HepG2 (cell line): ENCODE results near the gene C9. TPM values are rescaled to one million over a fixed set of nuclear protein-coding genes. Genes with fewer than 3 reads are reported as not detected.

Experiments used
- BHLHE40 ChIP-seq: IDR thresholded peaks from 2 replicates; pipeline ENCODE4 v1.6.1; 2011; ENCODE audit warnings: low read length, improper control_type of control experiment
- EEA1 ChIP-seq: sonication (generic); formaldehyde crosslinking; IDR thresholded peaks from 2 replicates; pipeline ENCODE4 v1.5.1; 2020; ENCODE audit warnings: mild to moderate bottlenecking, missing genetic modification reagents, borderline replicate concordance
- EED ChIP-seq: sonication (generic); formaldehyde crosslinking; IDR thresholded peaks from 2 replicates; pipeline ENCODE4 v1.5.0; 2020; ENCODE audit warnings: mild to moderate bottlenecking, missing genetic modification reagents
- FOXA3 ChIP-seq: IDR thresholded peaks from 2 replicates; pipeline ENCODE4 v1.6.1; 2016; ENCODE audit warnings: missing genetic modification reagents, missing compliant biosample characterization
- HIVEP1 ChIP-seq: sonication (generic); formaldehyde crosslinking; IDR thresholded peaks from 2 replicates; pipeline ENCODE4 v1.4.0; 2020; ENCODE audit warnings: mild to moderate bottlenecking, missing genetic modification reagents
- MXI1 ChIP-seq: IDR thresholded peaks from 3 replicates; pipeline ENCODE4 v1.6.1; 2012; ENCODE audit warnings: low read depth, low read length, inconsistent platforms, borderline replicate concordance
- NRL ChIP-seq: sonication (generic); formaldehyde crosslinking; IDR thresholded peaks from 2 replicates; pipeline ENCODE4 v1.5.0; 2020; ENCODE audit warnings: missing genetic modification reagents, mild to moderate bottlenecking, moderate library complexity, borderline replicate concordance
- PPARG ChIP-seq: conservative IDR thresholded peaks from 2 replicates; pipeline ENCODE4 v1.6.1; 2016; ENCODE audit warnings: missing biosample characterization, missing genetic modification reagents
- SMC3 ChIP-seq: IDR thresholded peaks from 2 replicates; pipeline ENCODE4 v1.6.1; 2011; ENCODE audit warnings: low read length, improper control_type of control experiment
- TBL1XR1 ChIP-seq: fragments of 150-350 bp; IDR thresholded peaks from 2 replicates; pipeline ENCODE4 v1.6.1; 2014; ENCODE audit warnings: borderline replicate concordance, low read length; ENCODE audit not compliant: partially characterized antibody
- TCF12 ChIP-seq, 2 experiments: fragments of 450-650 bp in 1 of 2; sonication (generic) in 1 of 2; formaldehyde crosslinking in 1 of 2; IDR thresholded peaks; 2 replicates each; pipeline versions ENCODE4 v1.6.1 to v1.8.0; 2017 to 2022; ENCODE audit warnings: antibody characterized with exemption in 1 of 2, mild to moderate bottlenecking in 1 of 2, missing genetic modification reagents in 1 of 2, moderate library complexity in 1 of 2
- ZNF17 ChIP-seq: sonication (generic); formaldehyde crosslinking; IDR thresholded peaks from 2 replicates; pipeline ENCODE4 v1.5.0; 2020; ENCODE audit warnings: mild to moderate bottlenecking, missing genetic modification reagents
- ZNF652 ChIP-seq: IDR thresholded peaks from 2 replicates; pipeline ENCODE4 v1.6.1; 2016; ENCODE audit warnings: low read depth, borderline replicate concordance
- ZNF775 ChIP-seq: sonication (generic); formaldehyde crosslinking; IDR thresholded peaks from 2 replicates; pipeline ENCODE4 v1.4.0; 2020; ENCODE audit warnings: missing genetic modification reagents, mild to moderate bottlenecking, moderate library complexity, borderline replicate concordance
- ZNF790 ChIP-seq: sonication (generic); formaldehyde crosslinking; IDR thresholded peaks from 2 replicates; pipeline ENCODE4 v1.8.0; 2022; ENCODE audit warnings: missing genetic modification reagents, mild to moderate bottlenecking, borderline replicate concordance
- ZNF816 ChIP-seq: sonication (generic); formaldehyde crosslinking; IDR thresholded peaks from 2 replicates; pipeline ENCODE4 v1.8.0; 2022; ENCODE audit warnings: missing genetic modification reagents, mild to moderate bottlenecking, borderline replicate concordance
- polyA plus RNA-seq, 8 experiments: library from polyadenylated mRNA; depleted of rRNA in 3 of 8; stranded (reverse) in 7 of 8; unstranded in 1 of 8; fragments of >200 nt; fragmentation: Illumina TruSeq in 4 of 8; extraction: Trizol in 4 of 8; gene quantifications; 2 replicates each; pipeline versions ENCODE4 v1.2.1 to v1.2.3, GENCODE V29; 2011 to 2016; ENCODE audit warnings: low read depth in 4 of 8, missing spikeins in 1 of 8, mixed read lengths in 1 of 8; ENCODE audit not compliant: insufficient read depth in 1 of 8
- total RNA-seq, 5 experiments: library from RNA; depleted of rRNA; stranded (reverse); fragments of >200 nt; fragmentation: Illumina TruSeq; extraction: Trizol; gene quantifications; 2 replicates each; pipeline ENCODE4 v1.2.3, GENCODE V29; 2016; ENCODE audit warnings: low read depth in 1 of 5
- TF ChIP-seq, protein P1 (sequence below): sonication (generic); formaldehyde crosslinking; IDR thresholded peaks from 2 replicates; pipeline ENCODE4 v1.9.0; 2021; ENCODE audit warnings: missing genetic modification reagents, mild to moderate bottlenecking, borderline replicate concordance
- TF ChIP-seq, protein P2 (sequence below): sonication (generic); formaldehyde crosslinking; conservative IDR thresholded peaks from 2 replicates; pipeline ENCODE4 v1.8.0; 2022; ENCODE audit warnings: missing genetic modification reagents
- TF ChIP-seq, protein P3 (sequence below): sonication (generic); formaldehyde crosslinking; IDR thresholded peaks from 2 replicates; pipeline ENCODE4 v1.4.0; 2020; ENCODE audit warnings: missing genetic modification reagents
- TF ChIP-seq, protein P4 (sequence below): sonication (generic); formaldehyde crosslinking; IDR thresholded peaks from 2 replicates; pipeline ENCODE4 v1.4.0; 2020; ENCODE audit warnings: missing genetic modification reagents

C9 gene
- total and polyA plus RNA-seq, 2 of the 13 experiments (the other 11 are each of a cell fraction or from before 2014, with no cell fraction given), result not detected

DNA sequence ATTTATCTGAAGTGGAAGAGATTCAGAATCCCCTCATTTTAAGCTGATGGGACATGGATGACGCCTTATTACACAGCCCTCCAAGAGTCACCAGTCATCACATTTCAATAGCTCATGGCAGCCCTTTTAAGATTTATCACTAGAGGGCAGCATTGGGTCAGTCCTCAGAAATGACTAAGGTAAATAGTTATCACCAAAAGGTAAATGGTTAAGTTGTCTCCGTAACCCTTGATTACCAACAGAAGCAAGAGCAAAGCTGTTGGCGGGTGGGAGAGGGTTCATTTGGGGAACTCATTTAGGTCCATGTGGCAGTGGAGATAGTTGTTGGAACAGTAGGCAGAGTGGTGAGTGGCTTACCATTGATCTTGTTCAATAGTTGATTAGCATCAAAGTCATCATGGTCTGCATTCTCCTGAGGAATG lies 12.0 kb upstream of the C9 start (continued):
- TF ChIP-seq, protein P1, sequence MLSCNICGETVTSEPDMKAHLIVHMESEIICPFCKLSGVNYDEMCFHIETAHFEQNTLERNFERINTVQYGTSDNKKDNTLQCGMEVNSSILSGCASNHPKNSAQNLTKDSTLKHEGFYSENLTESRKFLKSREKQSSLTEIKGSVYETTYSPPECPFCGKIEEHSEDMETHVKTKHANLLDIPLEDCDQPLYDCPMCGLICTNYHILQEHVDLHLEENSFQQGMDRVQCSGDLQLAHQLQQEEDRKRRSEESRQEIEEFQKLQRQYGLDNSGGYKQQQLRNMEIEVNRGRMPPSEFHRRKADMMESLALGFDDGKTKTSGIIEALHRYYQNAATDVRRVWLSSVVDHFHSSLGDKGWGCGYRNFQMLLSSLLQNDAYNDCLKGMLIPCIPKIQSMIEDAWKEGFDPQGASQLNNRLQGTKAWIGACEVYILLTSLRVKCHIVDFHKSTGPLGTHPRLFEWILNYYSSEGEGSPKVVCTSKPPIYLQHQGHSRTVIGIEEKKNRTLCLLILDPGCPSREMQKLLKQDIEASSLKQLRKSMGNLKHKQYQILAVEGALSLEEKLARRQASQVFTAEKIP (CRISPR knock-in tag), result no peak
- TF ChIP-seq NRL (CRISPR knock-in tag) (no peak), HIVEP1 (CRISPR knock-in tag) (no peak), TBL1XR1 (no peak), SMC3 (peak; percentile 89), ZNF775 (no peak), PPARG (CRISPR knock-in tag) (no peak), ZNF652 (CRISPR knock-in tag) (peak; percentile 45; the same call in 1 of the 2 replicates), TCF12 (IDR thresholded peaks at IDR 0.05) (no peak), TCF12 (CRISPR knock-in tag; IDR thresholded peaks at IDR 0.05) (no peak), ZNF816 (no peak), EED (CRISPR knock-in tag) (no peak), ZNF17 (CRISPR knock-in tag) (no peak), EEA1 (no peak), FOXA3 (0 out of 2 replicates have a peak, but pooled peaks have one; percentile 15), MXI1 (no peak), BHLHE40 (no peak), ZNF790 (CRISPR knock-in tag) (no peak)
- TF ChIP-seq, protein P2, sequence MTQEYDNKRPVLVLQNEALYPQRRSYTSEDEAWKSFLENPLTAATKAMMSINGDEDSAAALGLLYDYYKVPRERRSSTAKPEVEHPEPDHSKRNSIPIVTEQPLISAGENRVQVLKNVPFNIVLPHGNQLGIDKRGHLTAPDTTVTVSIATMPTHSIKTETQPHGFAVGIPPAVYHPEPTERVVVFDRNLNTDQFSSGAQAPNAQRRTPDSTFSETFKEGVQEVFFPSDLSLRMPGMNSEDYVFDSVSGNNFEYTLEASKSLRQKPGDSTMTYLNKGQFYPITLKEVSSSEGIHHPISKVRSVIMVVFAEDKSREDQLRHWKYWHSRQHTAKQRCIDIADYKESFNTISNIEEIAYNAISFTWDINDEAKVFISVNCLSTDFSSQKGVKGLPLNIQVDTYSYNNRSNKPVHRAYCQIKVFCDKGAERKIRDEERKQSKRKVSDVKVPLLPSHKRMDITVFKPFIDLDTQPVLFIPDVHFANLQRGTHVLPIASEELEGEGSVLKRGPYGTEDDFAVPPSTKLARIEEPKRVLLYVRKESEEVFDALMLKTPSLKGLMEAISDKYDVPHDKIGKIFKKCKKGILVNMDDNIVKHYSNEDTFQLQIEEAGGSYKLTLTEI (CRISPR knock-in tag), result no peak
- TF ChIP-seq, protein P3, sequence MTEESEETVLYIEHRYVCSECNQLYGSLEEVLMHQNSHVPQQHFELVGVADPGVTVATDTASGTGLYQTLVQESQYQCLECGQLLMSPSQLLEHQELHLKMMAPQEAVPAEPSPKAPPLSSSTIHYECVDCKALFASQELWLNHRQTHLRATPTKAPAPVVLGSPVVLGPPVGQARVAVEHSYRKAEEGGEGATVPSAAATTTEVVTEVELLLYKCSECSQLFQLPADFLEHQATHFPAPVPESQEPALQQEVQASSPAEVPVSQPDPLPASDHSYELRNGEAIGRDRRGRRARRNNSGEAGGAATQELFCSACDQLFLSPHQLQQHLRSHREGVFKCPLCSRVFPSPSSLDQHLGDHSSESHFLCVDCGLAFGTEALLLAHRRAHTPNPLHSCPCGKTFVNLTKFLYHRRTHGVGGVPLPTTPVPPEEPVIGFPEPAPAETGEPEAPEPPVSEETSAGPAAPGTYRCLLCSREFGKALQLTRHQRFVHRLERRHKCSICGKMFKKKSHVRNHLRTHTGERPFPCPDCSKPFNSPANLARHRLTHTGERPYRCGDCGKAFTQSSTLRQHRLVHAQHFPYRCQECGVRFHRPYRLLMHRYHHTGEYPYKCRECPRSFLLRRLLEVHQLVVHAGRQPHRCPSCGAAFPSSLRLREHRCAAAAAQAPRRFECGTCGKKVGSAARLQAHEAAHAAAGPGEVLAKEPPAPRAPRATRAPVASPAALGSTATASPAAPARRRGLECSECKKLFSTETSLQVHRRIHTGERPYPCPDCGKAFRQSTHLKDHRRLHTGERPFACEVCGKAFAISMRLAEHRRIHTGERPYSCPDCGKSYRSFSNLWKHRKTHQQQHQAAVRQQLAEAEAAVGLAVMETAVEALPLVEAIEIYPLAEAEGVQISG (CRISPR knock-in tag), result no peak
- TF ChIP-seq, protein P4, sequence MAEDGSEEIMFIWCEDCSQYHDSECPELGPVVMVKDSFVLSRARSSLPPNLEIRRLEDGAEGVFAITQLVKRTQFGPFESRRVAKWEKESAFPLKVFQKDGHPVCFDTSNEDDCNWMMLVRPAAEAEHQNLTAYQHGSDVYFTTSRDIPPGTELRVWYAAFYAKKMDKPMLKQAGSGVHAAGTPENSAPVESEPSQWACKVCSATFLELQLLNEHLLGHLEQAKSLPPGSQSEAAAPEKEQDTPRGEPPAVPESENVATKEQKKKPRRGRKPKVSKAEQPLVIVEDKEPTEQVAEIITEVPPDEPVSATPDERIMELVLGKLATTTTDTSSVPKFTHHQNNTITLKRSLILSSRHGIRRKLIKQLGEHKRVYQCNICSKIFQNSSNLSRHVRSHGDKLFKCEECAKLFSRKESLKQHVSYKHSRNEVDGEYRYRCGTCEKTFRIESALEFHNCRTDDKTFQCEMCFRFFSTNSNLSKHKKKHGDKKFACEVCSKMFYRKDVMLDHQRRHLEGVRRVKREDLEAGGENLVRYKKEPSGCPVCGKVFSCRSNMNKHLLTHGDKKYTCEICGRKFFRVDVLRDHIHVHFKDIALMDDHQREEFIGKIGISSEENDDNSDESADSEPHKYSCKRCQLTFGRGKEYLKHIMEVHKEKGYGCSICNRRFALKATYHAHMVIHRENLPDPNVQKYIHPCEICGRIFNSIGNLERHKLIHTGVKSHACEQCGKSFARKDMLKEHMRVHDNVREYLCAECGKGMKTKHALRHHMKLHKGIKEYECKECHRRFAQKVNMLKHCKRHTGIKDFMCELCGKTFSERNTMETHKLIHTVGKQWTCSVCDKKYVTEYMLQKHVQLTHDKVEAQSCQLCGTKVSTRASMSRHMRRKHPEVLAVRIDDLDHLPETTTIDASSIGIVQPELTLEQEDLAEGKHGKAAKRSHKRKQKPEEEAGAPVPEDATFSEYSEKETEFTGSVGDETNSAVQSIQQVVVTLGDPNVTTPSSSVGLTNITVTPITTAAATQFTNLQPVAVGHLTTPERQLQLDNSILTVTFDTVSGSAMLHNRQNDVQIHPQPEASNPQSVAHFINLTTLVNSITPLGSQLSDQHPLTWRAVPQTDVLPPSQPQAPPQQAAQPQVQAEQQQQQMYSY (CRISPR knock-in tag), result no peak
